Suprapubic skin (tissue), 4 donors: ENCODE results near the gene MALRD1. TPM values are rescaled to one million over a fixed set of nuclear protein-coding genes. Genes with fewer than 3 reads are reported as not detected.
"Not testable (repeated sequence)": the region's sequence is repeated elsewhere in the genome, so short reads cannot be mapped to it uniquely, and the experiment has no call there.

Source experiments
- DNase-seq, 2 donors: peaks; one replicate each; pipeline ENCODE4 v3.0.0-alpha.2; 2019; ENCODE audit warnings: low spot score in 2 of 2
- H3K27ac ChIP-seq: fragments of 200-600 bp; sonication (generic); one replicate; pipeline ENCODE4 v1.5.1; 2019
- H3K27me3 ChIP-seq: fragments of 200-600 bp; sonication (generic); one replicate; pipeline ENCODE4 v1.5.1; 2019
- H3K36me3 ChIP-seq: fragments of 200-600 bp; sonication (generic); one replicate; pipeline ENCODE4 v1.5.1; 2019
- H3K4me1 ChIP-seq: fragments of 200-600 bp; sonication (generic); one replicate; pipeline ENCODE4 v1.5.1; 2019
- H3K4me3 ChIP-seq: fragments of 200-600 bp; sonication (generic); one replicate; pipeline ENCODE4 v1.5.1; 2019; ENCODE audit warnings: mild to moderate bottlenecking
- H3K9me3 ChIP-seq: fragments of 200-600 bp; sonication (generic); one replicate; pipeline ENCODE4 v1.5.1; 2019
- CTCF ChIP-seq, 2 donors: fragments of 200-600 bp in 1 of 2; fragments of 450-650 bp in 1 of 2; sonication (generic) in 1 of 2; IDR thresholded peaks; one replicate each; pipeline ENCODE4 v1.5.1; 2016 to 2019; ENCODE audit warnings: antibody characterized with exemption in 2 of 2, mild to moderate bottlenecking in 1 of 2, moderate library complexity in 1 of 2
- EP300 ChIP-seq: sonication (generic); formaldehyde crosslinking; IDR thresholded peaks from one replicate; pipeline ENCODE4 v1.6.1; 2017; ENCODE audit warnings: antibody characterized with exemption
- POLR2A ChIP-seq, 2 donors: fragments of 450-650 bp; IDR thresholded peaks; one replicate each; pipeline ENCODE4 v1.6.1; 2017; ENCODE audit warnings: antibody characterized with exemption in 2 of 2, mild to moderate bottlenecking in 2 of 2, moderate library complexity in 2 of 2
- POLR2AphosphoS5 ChIP-seq, 3 donors: sonication (generic); formaldehyde crosslinking; IDR thresholded peaks; one replicate each; pipeline ENCODE4 v1.6.1; 2017; ENCODE audit warnings: antibody characterized with exemption in 3 of 3
- WGBS: methylation state at CpG from one replicate; pipeline ENCODE4 v1.1.5; 2018; 5-methylcytosine and 5-hydroxymethylcytosine counted together
- total RNA-seq, 4 donors: library from RNA; depleted of rRNA; stranded (reverse); fragments of >200 nt; gene quantifications; one replicate each; pipeline ENCODE4 v1.1.0, GENCODE V29; 2016

Gene MALRD1
- total RNA-seq, 4 donors from 2014 or later = 0.23 to 0.80 (median 0.31) TPM; not detected in 1

GRCh38 chr10:19756919-19757318, 708.3 kb downstream of the MALRD1 start:
- Histone ChIP-seq H3K9me3 (no peaks in the 10 kb centered on the region), H3K27me3 (no peaks in the 10 kb centered on the region), H3K4me1 (no peaks in the 10 kb centered on the region), H3K27ac (no peak overlapping the region), H3K36me3 (no peaks in the 10 kb centered on the region), H3K4me3 (no peak overlapping the region)
- no peak for DNase-seq
- 50% methylated on average over 3 of the region's 3 CpGs for whole genome bisulfite sequencing
- TF ChIP-seq EP300 (no peak), POLR2A (IDR thresholded peaks at IDR 0.05) (no peak), POLR2AphosphoS5 (IDR thresholded peaks at IDR 0.05) (no peak)

GRCh38 chr10:19762026-19762425, 713.4 kb downstream of the MALRD1 start:
- 57% methylated on average over 1 of the region's 1 CpG for WGBS
- no peaks in the 10 kb centered on the region for H3K27me3 ChIP-seq
- H3K36me3 ChIP-seq = no peaks in the 10 kb centered on the region
- no peak for TF ChIP-seq EP300
- H3K27ac ChIP-seq = no peak overlapping the region
- no peaks in the 10 kb centered on the region for H3K9me3 ChIP-seq
- no peak for DNase-seq
- H3K4me3 ChIP-seq = no peak overlapping the region
- H3K4me1 ChIP-seq = no peaks in the 10 kb centered on the region

DNA sequence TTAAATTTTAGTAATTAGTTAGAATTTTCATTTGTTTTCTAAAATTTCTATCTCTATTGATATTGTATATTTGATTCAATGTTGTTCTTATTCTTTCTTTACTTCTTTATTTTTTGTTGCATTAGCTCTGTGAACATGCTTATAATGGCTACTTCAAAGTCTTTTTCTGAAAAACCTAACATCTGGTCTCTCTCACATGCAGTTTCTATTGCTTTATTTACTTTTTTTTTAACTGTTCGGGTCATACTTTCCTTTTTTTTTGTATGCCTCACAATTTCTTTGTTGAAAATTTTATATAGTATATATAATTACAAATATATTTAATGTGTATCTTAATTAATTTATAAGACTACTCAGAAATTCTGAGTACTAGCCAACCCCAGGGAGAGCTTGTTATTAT, 715.5 kb downstream of the MALRD1 start:
- TF ChIP-seq CTCF (IDR thresholded peaks at IDR 0.05) = no peak
- no peak for TF ChIP-seq POLR2A (IDR thresholded peaks at IDR 0.05)
- no peak for TF ChIP-seq EP300
- TF ChIP-seq POLR2AphosphoS5 (IDR thresholded peaks at IDR 0.05) = no peak
- Histone ChIP-seq H3K4me3 (no peak overlapping the region), H3K27ac (no peak overlapping the region), H3K36me3 (no peaks in the 10 kb centered on the region), H3K4me1 (no peaks in the 10 kb centered on the region), H3K27me3 (no peaks in the 10 kb centered on the region), H3K9me3 (no peaks in the 10 kb centered on the region)
- WGBS = 78% methylated on average over 1 of the region's 1 CpG
- DNase-seq = no peak

GRCh38 chr10:19767876-19768275, 719.3 kb downstream of the MALRD1 start:
- H3K4me3 ChIP-seq = no peak overlapping the region
- TF ChIP-seq EP300 (no peak), POLR2A (IDR thresholded peaks at IDR 0.05) (no peak), POLR2AphosphoS5 (IDR thresholded peaks at IDR 0.05) (no peak), CTCF (IDR thresholded peaks at IDR 0.05) (no peak)
- no peak for DNase-seq
- H3K27ac ChIP-seq = no peak overlapping the region
- no peaks in the 10 kb centered on the region for H3K9me3 ChIP-seq
- H3K4me1 ChIP-seq = no peaks in the 10 kb centered on the region
- WGBS = 53% methylated on average over 7 of the region's 7 CpGs
- H3K36me3 ChIP-seq = no peaks in the 10 kb centered on the region
- no peaks in the 10 kb centered on the region for H3K27me3 ChIP-seq

DNA sequence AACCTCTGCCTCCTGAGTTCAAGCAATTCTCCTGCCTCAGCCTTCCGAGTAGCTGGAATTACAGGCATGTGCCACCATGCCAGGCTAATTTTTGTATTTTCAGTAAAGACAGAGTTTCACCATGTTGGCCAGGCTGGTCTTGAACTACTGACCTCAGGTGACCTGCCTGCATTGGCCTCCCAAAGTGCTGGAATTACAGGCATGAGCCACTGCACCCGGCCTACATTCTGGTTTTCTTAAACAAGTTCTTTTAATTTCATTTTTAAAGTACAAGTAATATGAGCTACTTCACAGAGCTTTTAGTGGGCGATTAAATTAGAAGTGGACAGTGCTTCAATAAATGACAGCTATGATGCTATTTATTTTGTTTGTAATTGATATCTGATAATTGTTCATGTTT, 721.2 kb downstream of the MALRD1 start:
- H3K9me3 ChIP-seq, H3K27ac ChIP-seq, DNase-seq, H3K4me1 ChIP-seq, H3K36me3 ChIP-seq, H3K27me3 ChIP-seq, H3K4me3 ChIP-seq: not testable (repeated sequence)
- WGBS = 86% methylated on average over 3 of the region's 3 CpGs

DNA sequence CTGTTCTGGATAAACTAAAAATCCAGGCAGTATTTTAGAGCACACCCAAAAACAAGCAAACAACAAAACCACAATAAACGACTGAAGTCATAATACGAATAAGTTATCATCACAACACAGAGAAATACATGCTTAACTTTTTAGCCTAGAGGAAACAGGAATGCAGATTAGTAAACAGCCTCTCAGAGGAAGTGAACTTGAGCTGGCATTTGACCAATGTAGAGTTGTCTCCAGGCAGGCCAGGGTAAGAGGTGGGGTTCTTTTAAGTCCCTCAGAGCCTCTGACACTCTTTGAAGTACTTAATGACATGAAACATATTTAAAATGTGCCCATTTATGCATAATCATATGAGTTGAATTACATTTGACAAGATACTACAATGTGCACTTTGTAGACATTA, 724.4 kb downstream of the MALRD1 start:
- Histone ChIP-seq H3K9me3 (no peaks in the 10 kb centered on the region), H3K27ac (no peak overlapping the region), H3K4me1 (no peaks in the 10 kb centered on the region), H3K4me3 (no peak overlapping the region), H3K36me3 (no peaks in the 10 kb centered on the region), H3K27me3 (no peaks in the 10 kb centered on the region)
- no peak for TF ChIP-seq POLR2A (IDR thresholded peaks at IDR 0.05)
- DNase-seq = no peak
- 29% methylated on average over 2 of the region's 2 CpGs for WGBS

DNA sequence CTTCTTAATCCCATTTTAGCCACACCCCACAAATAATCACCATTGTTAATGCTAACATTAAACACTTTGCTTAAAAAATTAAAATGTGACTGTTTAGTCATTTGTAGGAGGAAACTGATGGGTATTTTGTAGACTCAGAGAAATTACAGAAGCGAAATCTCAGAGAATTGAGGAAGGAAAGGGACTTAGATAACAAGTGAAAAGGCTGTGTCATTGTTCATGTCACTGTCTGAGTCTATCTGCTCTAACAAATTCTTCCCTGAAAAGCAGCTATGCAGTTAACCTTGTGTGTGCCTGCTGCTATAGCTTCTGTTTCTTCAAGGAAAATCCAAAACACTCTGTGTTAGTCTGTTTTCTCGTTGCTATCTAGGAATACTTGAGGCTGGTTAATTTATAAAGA, 726.7 kb downstream of the MALRD1 start:
- Histone ChIP-seq H3K4me1 (no peaks in the 10 kb centered on the region), H3K4me3 (no peak overlapping the region), H3K9me3 (no peaks in the 10 kb centered on the region), H3K27ac (no peak overlapping the region), H3K27me3 (no peaks in the 10 kb centered on the region), H3K36me3 (no peaks in the 10 kb centered on the region)
- 78% methylated on average over 2 of the region's 2 CpGs for WGBS
- no peak for DNase-seq
- TF ChIP-seq POLR2A (IDR thresholded peaks at IDR 0.05) = no peak
- TF ChIP-seq CTCF (IDR thresholded peaks at IDR 0.05) = no peak
- TF ChIP-seq EP300 = no peak
- TF ChIP-seq POLR2AphosphoS5 (IDR thresholded peaks at IDR 0.05) = no peak
